Kidney (tissue), 22 donors: Measurements from ENCODE around the gene OR10G3. TPM values are rescaled to one million over a fixed set of nuclear protein-coding genes. Genes with fewer than 3 reads are reported as not detected.

Experiments
- DNase-seq, 5 donors: peaks; one replicate each; pipeline ENCODE4 v3.0.0-alpha.2; 2013 to 2020
- FAIRE-seq: peaks from 2 replicates; lab custom pipeline; 2012; peaks lifted over from hg19 to GRCh38; lab: Jason Lieb, UNC
- H3K27ac ChIP-seq, 2 donors: one replicate each; pipeline ENCODE4 v1.7.0; 2013; ENCODE audit warnings: low read depth in 2 of 2, low read length in 2 of 2, inconsistent platforms in 1 of 2
- H3K27me3 ChIP-seq: one replicate; pipeline ENCODE4 v1.7.1; 2013; ENCODE audit warnings: low read length, inconsistent platforms; ENCODE audit not compliant: control insufficient read depth, insufficient read depth
- H3K36me3 ChIP-seq, 3 donors: one replicate each; pipeline versions ENCODE4 v1.7.0 to v1.7.1; 2013; ENCODE audit warnings: low read length in 3 of 3, control low read depth in 1 of 3, inconsistent platforms in 1 of 3; ENCODE audit not compliant: insufficient read depth in 3 of 3, control insufficient read depth in 2 of 3
- H3K4me1 ChIP-seq, 3 donors: one replicate each; pipeline versions ENCODE4 v1.7.0 to v1.7.1; 2013; ENCODE audit warnings: low read length in 3 of 3, inconsistent platforms in 1 of 3, low read depth in 1 of 3; ENCODE audit not compliant: control insufficient read depth in 2 of 3, insufficient read depth in 2 of 3
- H3K4me3 ChIP-seq, 3 donors: one replicate each; pipeline versions ENCODE4 v1.7.0 to v1.8.1; 2013; ENCODE audit warnings: low read length in 3 of 3, control low read depth in 1 of 3, inconsistent platforms in 1 of 3
- H3K9ac ChIP-seq, 3 donors: one replicate each; pipeline versions ENCODE4 v1.7.0 to v1.7.1; 2013; ENCODE audit warnings: low read length in 3 of 3, control low read depth in 1 of 3, inconsistent platforms in 1 of 3
- H3K9me3 ChIP-seq, 3 donors: one replicate each; pipeline versions ENCODE4 v1.7.0 to v1.7.1; 2013; ENCODE audit warnings: low read length in 3 of 3, control low read depth in 1 of 3, inconsistent platforms in 1 of 3; ENCODE audit not compliant: control insufficient read depth in 2 of 3, insufficient read depth in 1 of 3
- CTCF ChIP-seq: IDR thresholded peaks from 3 replicates; pipeline ENCODE4 v1.5.1; 2012; ENCODE audit warnings: mild to moderate bottlenecking, moderate library complexity, borderline replicate concordance; ENCODE audit not compliant: insufficient read depth; ENCODE audit errors: extremely low read depth
- intact Hi-C: fragments of 100-400 bp; cut with DNase I; formaldehyde crosslinking; loops from one replicate; pipeline ENCODE4 v1.11.1; 2022
- long read RNA-seq, 10 donors: library from polyadenylated mRNA in 1 of 10; unstranded in 1 of 10; transcript quantifications; one replicate each; pipeline ENCODE4 v2.0.0 and lab custom pipeline, GENCODE V29; 2021 to 2026
- polyA plus RNA-seq: library from polyadenylated mRNA; stranded (reverse); fragments of 350-450 nt; fragmentation: Illumina TruSeq; extraction: RNeasy Lipid Tissue Mini Kit (QIAGEN cat#74804); gene quantifications from one replicate; pipeline ENCODE4 v1.2.3, GENCODE V29; 2014; ENCODE audit warnings: low read depth, low replicate concordance; ENCODE audit not compliant: insufficient read depth
- total RNA-seq: library from RNA; stranded (reverse); fragmentation: NEBNext Ultra II Directional; extraction: Animal tissue kit (Norgen Biotek cat#: 25700); gene quantifications from one replicate; pipeline ENCODE4 v1.2.1, GENCODE V29; 2021
- donor health status: control.
- donor health status: control.
- donor health status: control.
- donor health status: control.
- donor health status: control.
- donor health status: DM: yes; HTN: yes; CAD: no.
- donor health status: Normal renal cell carcinoma (clear cell type).

The OR10G3 gene
- total RNA-seq: not detected
- polyA plus RNA-seq: not detected
- long read RNA-seq, donor 1: 0 reads
- long read RNA-seq, donor 2: 0 reads
- long read RNA-seq, donor 3: 0 reads
- long read RNA-seq, donor 4: 0 reads
- long read RNA-seq, donor 5: 0 reads
- long read RNA-seq, donor 6: 0 reads
- long read RNA-seq, donor 7: 0 reads
- long read RNA-seq, donor 8: 0 reads
- long read RNA-seq, donor 9: 0 reads
- long read RNA-seq, donor 10: 0 reads

- Histone ChIP-seq H3K9ac (no peak within 1 kb of the TSS), H3K36me3 (no peaks in the 10 kb centered on the region), H3K27me3 (no peaks in the 10 kb centered on the region), H3K27ac (no peak within 1 kb of the TSS), H3K4me3 (no peak within 1 kb of the TSS), H3K9me3 (no peaks in the 10 kb centered on the region), H3K4me1 (no peaks in the 10 kb centered on the region)
- intact Hi-C loops: no loop called here
- no peak for DNase-seq
- TF ChIP-seq CTCF: no peak
- FAIRE-seq: no peak
These were observed at the start of gene OR10G3 for GRCh38 chr14:21579976-21580375. OR10G3 (minus strand) TSS chr14:21580076; CDS start chr14:21570744, 9,332 bp downstream.

- FAIRE-seq (no peak), DNase-seq (no peak)
- Histone ChIP-seq H3K36me3 (no peaks in the 10 kb centered on the region), H3K9ac (no peak overlapping the region), H3K4me1 (no peaks in the 10 kb centered on the region), H3K27me3 (no peaks in the 10 kb centered on the region), H3K4me3 (no peak overlapping the region), H3K9me3 (no peaks in the 10 kb centered on the region), H3K27ac (no peak overlapping the region)
- TF ChIP-seq CTCF: no peak
- intact Hi-C loops: no loop called here
These were observed 46.8 kb upstream of the OR10G3 start for GRCh38 chr14:21626491-21627230.

GRCh38 chr14:21617614-21618013 lies 37.7 kb upstream of the OR10G3 start:
- Histone ChIP-seq H3K27me3 (no peaks in the 10 kb centered on the region), H3K9me3 (no peaks in the 10 kb centered on the region), H3K4me1 (no peaks in the 10 kb centered on the region), H3K27ac (no peak overlapping the region), H3K4me3 (no peak overlapping the region), H3K9ac (no peak overlapping the region), H3K36me3 (no peaks in the 10 kb centered on the region)
- DNase-seq (no peak), FAIRE-seq (no peak)
- TF ChIP-seq CTCF: no peak
- intact Hi-C loops: no loop called here
